ENCODE data around the gene PLSCR5.

PLSCR5 gene

DNA sequence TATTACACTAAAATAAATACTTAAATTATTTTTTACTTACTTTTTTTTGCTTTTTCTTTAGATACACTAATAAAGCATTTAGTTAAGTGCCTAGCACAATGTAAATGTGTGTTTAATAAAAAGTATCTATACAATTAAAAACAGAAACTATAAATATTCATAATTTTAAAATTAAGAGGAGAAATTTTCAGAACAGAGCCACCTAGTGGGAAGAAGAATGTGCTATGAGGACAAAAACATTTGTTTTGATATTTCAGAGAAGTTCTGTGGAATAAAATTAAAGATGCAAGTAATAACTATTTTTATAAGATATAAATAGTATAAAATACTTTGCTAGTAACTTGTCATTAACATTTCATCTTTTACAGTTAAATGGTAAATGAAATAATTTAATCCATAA, 33.6 kb upstream of the PLSCR5 start:
- TF ChIP-seq, protein P1, sequence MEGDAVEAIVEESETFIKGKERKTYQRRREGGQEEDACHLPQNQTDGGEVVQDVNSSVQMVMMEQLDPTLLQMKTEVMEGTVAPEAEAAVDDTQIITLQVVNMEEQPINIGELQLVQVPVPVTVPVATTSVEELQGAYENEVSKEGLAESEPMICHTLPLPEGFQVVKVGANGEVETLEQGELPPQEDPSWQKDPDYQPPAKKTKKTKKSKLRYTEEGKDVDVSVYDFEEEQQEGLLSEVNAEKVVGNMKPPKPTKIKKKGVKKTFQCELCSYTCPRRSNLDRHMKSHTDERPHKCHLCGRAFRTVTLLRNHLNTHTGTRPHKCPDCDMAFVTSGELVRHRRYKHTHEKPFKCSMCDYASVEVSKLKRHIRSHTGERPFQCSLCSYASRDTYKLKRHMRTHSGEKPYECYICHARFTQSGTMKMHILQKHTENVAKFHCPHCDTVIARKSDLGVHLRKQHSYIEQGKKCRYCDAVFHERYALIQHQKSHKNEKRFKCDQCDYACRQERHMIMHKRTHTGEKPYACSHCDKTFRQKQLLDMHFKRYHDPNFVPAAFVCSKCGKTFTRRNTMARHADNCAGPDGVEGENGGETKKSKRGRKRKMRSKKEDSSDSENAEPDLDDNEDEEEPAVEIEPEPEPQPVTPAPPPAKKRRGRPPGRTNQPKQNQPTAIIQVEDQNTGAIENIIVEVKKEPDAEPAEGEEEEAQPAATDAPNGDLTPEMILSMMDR (IDR thresholded peaks at IDR 0.05; ENCODE audit: extremely low read depth, insufficient read depth, missing control alignments), result peak; percentile 27
- DNase-seq (ENCODE audit: low spot score), result no peak
- in situ Hi-C loops (cut with MboI; ENCODE audit: low pct_unique_long_range_greater_than_20kb, low sequenced_read_pairs, unreplicated experiment), result no loop called here

- TF ChIP-seq, protein P1 (IDR thresholded peaks at IDR 0.05; ENCODE audit: extremely low read depth, insufficient read depth, missing control alignments), result no peak
- in situ Hi-C loops (cut with MboI; ENCODE audit: low pct_unique_long_range_greater_than_20kb, low sequenced_read_pairs, unreplicated experiment), result no loop called here
- no peak for DNase-seq (ENCODE audit: low spot score)
Measured at GRCh38 chr3:146637871-146638270, 32.7 kb upstream of the PLSCR5 start.

DNA sequence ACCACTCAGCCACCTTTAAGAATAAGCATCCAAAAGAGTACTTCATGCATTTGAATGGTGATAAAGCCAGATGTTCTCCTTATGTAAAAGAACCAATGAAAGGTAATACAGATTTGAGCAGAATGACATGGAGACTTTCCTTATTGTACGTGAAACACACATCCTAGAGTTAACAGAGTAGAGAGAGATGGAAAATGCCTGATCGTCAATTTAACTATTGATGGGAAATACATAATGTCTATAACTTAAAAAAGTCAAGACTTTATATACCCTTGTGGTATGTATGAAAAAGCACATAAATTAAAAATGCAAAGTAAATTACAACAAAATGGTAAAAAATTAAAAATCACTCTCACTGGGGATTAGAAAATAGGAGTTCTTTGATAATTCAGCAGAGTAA, 31.7 kb upstream of the PLSCR5 start:
- TF ChIP-seq, protein P1 (IDR thresholded peaks at IDR 0.05; ENCODE audit: extremely low read depth, insufficient read depth, missing control alignments), result no peak
- in situ Hi-C loops (cut with MboI; ENCODE audit: low pct_unique_long_range_greater_than_20kb, low sequenced_read_pairs, unreplicated experiment), result no loop called here

DNA sequence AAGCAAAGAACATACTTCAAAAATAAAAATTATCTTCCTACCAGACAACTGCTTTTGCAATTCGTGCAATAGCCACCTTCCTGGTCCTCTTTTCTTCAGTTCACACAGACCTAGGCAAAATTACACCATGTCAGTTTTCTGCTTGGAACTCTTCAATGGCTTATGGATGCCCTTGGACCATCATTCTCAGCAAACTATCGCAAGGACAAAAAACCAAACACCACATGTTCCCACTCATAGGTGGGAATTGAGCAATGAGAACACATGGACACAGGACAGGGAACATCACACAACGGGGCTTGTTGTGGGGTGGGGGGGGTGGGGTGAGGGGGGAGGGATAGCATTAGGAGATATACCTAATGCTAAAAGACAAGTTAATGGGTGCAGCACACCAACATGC, 29.2 kb upstream of the PLSCR5 start:
- TF ChIP-seq, protein P1 (IDR thresholded peaks at IDR 0.05; ENCODE audit: extremely low read depth, insufficient read depth, missing control alignments), result no peak
- in situ Hi-C loops (cut with MboI; ENCODE audit: low pct_unique_long_range_greater_than_20kb, low sequenced_read_pairs, unreplicated experiment), result no loop called here
- no peak for DNase-seq (ENCODE audit: low spot score)

More for the DNA sequence above, 31.7 kb upstream of the PLSCR5 start:
- DNase-seq (ENCODE audit: low spot score), result no peak

GRCh38 chr3:146628671-146629070, 23.5 kb upstream of the PLSCR5 start:
- in situ Hi-C loops (cut with MboI; ENCODE audit: low pct_unique_long_range_greater_than_20kb, low sequenced_read_pairs, unreplicated experiment), result no loop called here

DNA sequence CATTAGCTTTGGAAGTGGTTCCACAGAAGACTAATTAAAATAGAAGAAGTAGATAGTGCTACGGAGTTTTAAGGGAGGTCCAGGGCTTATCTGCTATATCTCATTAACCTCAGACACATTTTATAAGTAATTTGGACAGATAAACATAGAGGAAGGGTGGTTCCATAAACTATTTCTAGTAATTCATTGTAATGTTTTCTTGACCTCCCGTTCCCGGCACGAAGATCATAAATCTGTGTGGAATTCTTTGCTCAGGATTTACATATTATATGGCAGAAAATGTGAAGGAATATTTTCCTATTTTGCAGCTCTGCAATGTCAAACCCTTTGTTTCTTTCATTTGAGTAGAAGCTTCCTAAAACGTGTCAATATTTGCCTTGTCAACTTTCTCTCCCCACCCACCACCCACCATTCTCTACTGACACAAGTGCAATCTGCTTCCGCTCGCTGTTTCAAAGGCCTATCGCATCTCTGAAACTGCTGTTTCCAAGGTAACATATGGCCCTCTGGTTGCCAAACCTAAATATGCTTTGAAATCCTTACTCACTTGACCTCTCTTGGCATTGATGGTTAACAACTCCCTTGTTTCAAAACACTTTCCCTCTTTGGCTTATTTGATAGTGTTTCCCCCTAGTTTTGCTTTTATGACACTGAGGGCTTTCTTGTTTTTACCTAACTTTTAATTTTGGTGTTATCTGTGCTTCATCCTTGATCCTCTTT, 21.4 kb upstream of the PLSCR5 start:
- TF ChIP-seq, protein P1 (IDR thresholded peaks at IDR 0.05; ENCODE audit: extremely low read depth, insufficient read depth, missing control alignments), result no peak
- DNase-seq (ENCODE audit: low spot score), result no peak
- in situ Hi-C loops (cut with MboI; ENCODE audit: low pct_unique_long_range_greater_than_20kb, low sequenced_read_pairs, unreplicated experiment), result no loop called here

More at GRCh38 chr3:146628671-146629070, 23.5 kb upstream of the PLSCR5 start:
- TF ChIP-seq, protein P1 (IDR thresholded peaks at IDR 0.05; ENCODE audit: extremely low read depth, insufficient read depth, missing control alignments), result no peak
- no peak for DNase-seq (ENCODE audit: low spot score)
